Osteocyte (in vitro differentiated cells): ENCODE measurements around the gene GBX2. TPM values are rescaled to one million over a fixed set of nuclear protein-coding genes. Genes with fewer than 3 reads are reported as not detected.

Experiments
- DNase-seq: peaks from one replicate; pipeline ENCODE4 v3.0.0; 2021; ENCODE audit warnings: mixed read lengths; ENCODE audit not compliant: unreplicated experiment; ENCODE audit errors: extremely low spot score
- H3K27ac Mint-ChIP-seq: one replicate; pipeline ENCODE4 v1.8.0; 2021; ENCODE audit warnings: mild to moderate bottlenecking, mixed read lengths; ENCODE audit not compliant: unreplicated experiment
- H3K27me3 Mint-ChIP-seq: one replicate; pipeline ENCODE4 v1.8.0; 2021; ENCODE audit warnings: mixed read lengths; ENCODE audit not compliant: unreplicated experiment
- H3K36me3 Mint-ChIP-seq: one replicate; pipeline ENCODE4 v1.8.0; 2021; ENCODE audit warnings: mixed read lengths; ENCODE audit not compliant: unreplicated experiment
- H3K4me1 Mint-ChIP-seq: one replicate; pipeline ENCODE4 v1.8.0; 2021; ENCODE audit warnings: mixed read lengths; ENCODE audit not compliant: unreplicated experiment
- H3K4me3 Mint-ChIP-seq: one replicate; pipeline ENCODE4 v1.8.0; 2021; ENCODE audit warnings: mild to moderate bottlenecking, moderate library complexity, mixed read lengths; ENCODE audit not compliant: unreplicated experiment
- H3K9me3 Mint-ChIP-seq: one replicate; pipeline ENCODE4 v1.8.0; 2021; ENCODE audit warnings: mixed read lengths; ENCODE audit not compliant: unreplicated experiment
- total RNA-seq: library from RNA; stranded (reverse); gene quantifications from 2 replicates; pipeline ENCODE4 v1.2.1, GENCODE V29; 2021
- TF ChIP-seq, protein P1 (sequence below): fragments of 200-600 bp; sonication (generic); IDR thresholded peaks from 2 replicates; pipeline ENCODE4 v1.5.0; 2021; ENCODE audit warnings: antibody characterized with exemption, mild to moderate bottlenecking, moderate library complexity

Gene GBX2
- total RNA-seq, 1 donor from 2014 or later = 56.5 TPM

DNA sequence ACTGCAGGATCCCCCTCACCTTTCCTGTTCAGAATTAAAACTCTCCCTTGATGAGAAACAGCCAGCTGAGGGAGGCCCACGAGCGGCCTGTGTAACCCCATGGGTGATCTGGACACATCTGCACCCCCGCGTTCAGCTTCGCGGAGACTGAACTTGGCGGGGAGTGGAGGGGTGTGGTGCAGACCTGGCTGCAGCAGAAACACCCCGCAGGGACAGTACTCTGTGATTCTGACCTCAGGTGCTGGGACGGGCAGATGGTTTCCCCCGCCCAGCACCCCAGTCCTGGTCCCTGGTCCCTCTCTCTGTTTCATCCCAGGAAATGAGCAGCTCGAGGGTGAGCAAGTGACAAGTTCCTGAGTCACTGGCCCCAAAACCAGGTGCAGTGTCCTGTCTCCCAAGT lies 41.2 kb downstream of the GBX2 start:
- Mint-ChIP-seq H3K4me3 (no peak overlapping the region), H3K27ac (no peak overlapping the region), H3K9me3 (no peaks in the 10 kb centered on the region), H3K36me3 (peaks cover 18% of the 10 kb centered on the region), H3K4me1 (no peaks in the 10 kb centered on the region), H3K27me3 (no peaks in the 10 kb centered on the region)
- TF ChIP-seq, protein P1, sequence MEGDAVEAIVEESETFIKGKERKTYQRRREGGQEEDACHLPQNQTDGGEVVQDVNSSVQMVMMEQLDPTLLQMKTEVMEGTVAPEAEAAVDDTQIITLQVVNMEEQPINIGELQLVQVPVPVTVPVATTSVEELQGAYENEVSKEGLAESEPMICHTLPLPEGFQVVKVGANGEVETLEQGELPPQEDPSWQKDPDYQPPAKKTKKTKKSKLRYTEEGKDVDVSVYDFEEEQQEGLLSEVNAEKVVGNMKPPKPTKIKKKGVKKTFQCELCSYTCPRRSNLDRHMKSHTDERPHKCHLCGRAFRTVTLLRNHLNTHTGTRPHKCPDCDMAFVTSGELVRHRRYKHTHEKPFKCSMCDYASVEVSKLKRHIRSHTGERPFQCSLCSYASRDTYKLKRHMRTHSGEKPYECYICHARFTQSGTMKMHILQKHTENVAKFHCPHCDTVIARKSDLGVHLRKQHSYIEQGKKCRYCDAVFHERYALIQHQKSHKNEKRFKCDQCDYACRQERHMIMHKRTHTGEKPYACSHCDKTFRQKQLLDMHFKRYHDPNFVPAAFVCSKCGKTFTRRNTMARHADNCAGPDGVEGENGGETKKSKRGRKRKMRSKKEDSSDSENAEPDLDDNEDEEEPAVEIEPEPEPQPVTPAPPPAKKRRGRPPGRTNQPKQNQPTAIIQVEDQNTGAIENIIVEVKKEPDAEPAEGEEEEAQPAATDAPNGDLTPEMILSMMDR = no peak
- no peak for DNase-seq

DNA sequence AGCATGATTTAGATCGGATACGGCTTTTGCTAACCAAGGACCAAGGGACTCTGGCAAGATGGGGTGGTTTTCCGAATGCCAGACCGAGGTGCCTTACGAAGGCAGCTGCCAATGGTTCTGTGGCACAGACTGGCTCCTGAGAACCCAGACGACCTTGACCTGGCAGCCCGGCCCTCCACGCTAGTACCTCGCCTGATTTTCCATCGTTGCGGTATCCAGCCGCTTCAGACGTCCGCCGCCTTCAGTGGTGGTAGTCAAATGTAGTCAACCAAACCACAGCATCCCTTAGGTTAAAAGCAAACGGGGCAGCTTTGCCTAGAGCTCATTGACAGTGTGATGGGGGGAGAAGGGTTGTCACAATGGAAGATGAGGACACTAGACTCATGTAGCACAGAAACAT lies 42.6 kb downstream of the GBX2 start:
- Mint-ChIP-seq H3K4me1 (no peaks in the 10 kb centered on the region), H3K4me3 (no peak overlapping the region), H3K27me3 (no peaks in the 10 kb centered on the region), H3K9me3 (no peaks in the 10 kb centered on the region), H3K27ac (no peak overlapping the region), H3K36me3 (peaks cover 17% of the 10 kb centered on the region)
- no peak for DNase-seq
- TF ChIP-seq, protein P1 = no peak

DNA sequence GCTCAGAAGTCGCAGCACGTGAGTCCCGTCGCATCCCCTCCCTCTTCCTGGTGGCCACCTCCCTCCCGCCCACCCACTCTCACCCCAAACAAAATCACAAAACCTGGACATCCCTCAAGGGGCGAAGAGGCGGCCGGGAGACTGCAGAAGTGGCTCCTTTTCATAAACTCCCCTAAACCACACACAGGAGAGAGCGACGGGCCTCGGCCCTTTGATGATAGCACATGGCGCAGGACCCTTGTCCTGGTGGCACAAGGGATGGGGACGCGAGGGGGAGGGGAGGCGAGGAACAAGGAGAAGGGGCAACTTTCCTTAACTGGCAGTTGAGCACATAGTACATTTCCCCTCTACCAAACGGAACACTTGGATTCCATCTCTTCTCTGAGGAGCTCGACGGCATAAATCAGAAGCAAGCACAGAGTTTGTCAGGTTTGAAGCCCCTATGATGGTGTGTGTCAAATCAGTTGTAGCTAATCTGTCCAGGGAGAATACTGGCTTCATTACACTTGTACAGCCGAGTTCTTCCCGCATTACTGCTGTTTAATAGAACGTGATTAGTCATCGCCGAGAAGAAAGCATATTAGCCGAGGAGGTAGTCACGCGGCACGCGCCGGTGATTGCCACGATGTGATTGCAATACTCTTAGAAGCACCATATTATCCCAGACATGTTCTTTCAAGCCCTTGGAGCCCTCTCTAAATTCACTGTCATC lies 43.8 kb downstream of the GBX2 start:
- Mint-ChIP-seq H3K27ac (no peak overlapping the region), H3K4me3 (no peak overlapping the region), H3K4me1 (no peaks in the 10 kb centered on the region), H3K27me3 (no peaks in the 10 kb centered on the region), H3K36me3 (peaks cover 20% of the 10 kb centered on the region), H3K9me3 (no peaks in the 10 kb centered on the region)
- no peak for DNase-seq
- TF ChIP-seq, protein P1 = no peak

DNA sequence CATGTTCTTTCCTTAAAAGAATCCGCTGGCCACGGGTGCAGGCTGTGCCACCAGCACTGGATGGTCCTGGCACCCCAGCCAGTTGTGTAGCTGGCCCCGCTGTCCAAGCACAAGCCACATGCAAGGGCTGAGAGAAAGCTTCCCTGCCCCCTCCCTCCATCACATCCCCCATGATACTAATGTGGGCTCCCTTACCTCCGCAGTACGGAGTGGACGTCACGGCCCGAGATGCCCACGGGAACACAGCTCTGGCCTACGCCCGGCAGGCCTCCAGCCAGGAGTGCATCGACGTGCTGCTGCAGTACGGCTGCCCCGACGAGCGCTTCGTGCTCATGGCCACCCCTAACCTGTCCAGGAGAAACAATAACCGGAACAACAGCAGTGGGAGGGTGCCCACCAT lies 44.5 kb downstream of the GBX2 start:
- H3K27me3 Mint-ChIP-seq = no peaks in the 10 kb centered on the region
- TF ChIP-seq, protein P1 = no peak

DNA sequence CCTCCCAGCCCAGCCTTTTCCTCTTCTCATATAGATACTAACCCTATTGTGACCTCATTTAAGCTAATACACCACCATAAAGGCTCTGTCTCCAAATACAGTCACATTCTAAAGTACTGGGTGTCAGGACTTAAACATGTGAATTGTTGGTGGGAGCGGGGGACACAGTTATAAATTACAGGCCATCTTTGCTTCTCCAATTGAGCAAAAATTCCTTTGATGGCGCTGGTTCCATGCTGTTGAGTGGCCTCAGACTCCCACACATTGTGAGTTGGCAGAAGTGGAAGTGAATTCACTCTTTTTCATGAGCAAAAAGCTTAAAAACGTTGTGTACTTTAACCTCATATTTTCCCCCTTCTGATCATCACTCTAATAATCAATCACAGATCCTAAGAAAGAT lies 46.0 kb downstream of the GBX2 start:
- Mint-ChIP-seq H3K4me1 (no peaks in the 10 kb centered on the region), H3K9me3 (no peaks in the 10 kb centered on the region), H3K27me3 (no peaks in the 10 kb centered on the region), H3K36me3 (peaks cover 20% of the 10 kb centered on the region), H3K4me3 (no peak overlapping the region), H3K27ac (no peak overlapping the region)
- no peak for DNase-seq
- TF ChIP-seq, protein P1 = no peak

More for the DNA sequence above, 44.5 kb downstream of the GBX2 start:
- Mint-ChIP-seq H3K36me3 (peaks cover 20% of the 10 kb centered on the region), H3K4me1 (no peaks in the 10 kb centered on the region), H3K27ac (no peak overlapping the region), H3K4me3 (no peak overlapping the region), H3K9me3 (no peaks in the 10 kb centered on the region)
- DNase-seq = no peak
